KOPT-K1 (cell line): ENCODE measurements around the gene DHX8.

Experiments used
- H3K27ac ChIP-seq: fragments of 200-600 bp; sonication (generic); 2 replicates; pipeline ENCODE4 v1.5.1; 2016; ENCODE audit warnings: antibody characterized with exemption, mild to moderate bottlenecking, low read depth, low read length; ENCODE audit not compliant: poor library complexity, severe bottlenecking
- H3K36me3 ChIP-seq: fragments of 200-600 bp; sonication (generic); 2 replicates; pipeline ENCODE4 v1.5.1; 2017; ENCODE audit warnings: antibody characterized with exemption, mild to moderate bottlenecking, low read length, moderate library complexity; ENCODE audit not compliant: insufficient read depth
- H3K9me3 ChIP-seq: fragments of 200-600 bp; sonication (generic); 2 replicates; pipeline ENCODE4 v1.5.1; 2017; ENCODE audit warnings: antibody characterized with exemption, low read length, mild to moderate bottlenecking; ENCODE audit not compliant: insufficient read depth, poor library complexity, severe bottlenecking

DHX8 gene

DNA sequence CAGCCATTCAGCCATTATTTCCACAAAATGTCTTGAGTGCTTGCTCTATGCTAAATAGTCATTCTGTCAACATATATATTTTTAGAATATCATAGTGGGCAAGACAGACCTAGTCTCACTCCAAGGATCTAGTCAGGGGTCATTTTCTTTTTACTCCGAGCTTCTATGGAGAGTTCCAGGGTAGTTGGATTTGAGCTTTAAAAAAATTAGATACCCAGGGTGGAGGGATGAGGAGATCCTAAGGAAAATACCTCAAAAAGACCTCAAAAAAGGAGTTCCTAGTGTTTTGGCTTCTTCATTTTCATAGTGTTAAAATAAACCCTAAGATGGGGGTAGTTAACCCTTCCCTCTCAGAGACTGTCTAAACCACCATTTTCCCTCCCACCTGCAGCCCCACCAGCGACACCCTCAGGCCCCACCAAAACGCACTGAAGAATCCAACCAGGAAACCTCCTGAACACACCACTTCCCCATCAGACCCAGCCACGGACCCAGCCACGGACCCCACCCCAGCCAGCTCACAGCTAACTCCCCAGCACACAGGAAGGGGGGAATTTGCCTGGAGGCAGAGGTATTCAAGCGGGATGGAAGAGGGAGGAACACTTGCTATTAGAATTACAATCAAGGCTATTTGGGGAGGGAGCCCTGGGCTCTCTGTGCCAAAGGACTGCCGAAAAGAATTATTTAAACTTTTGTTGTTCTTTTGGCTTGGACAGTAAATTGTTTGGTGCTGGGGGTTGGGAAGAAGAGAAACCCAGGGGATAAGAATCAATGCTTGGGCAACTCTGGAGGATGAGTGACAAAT, 60.2 kb downstream of the DHX8 start:
- Histone ChIP-seq H3K27ac (no peak overlapping the region), H3K36me3 (no peaks in the 10 kb centered on the region), H3K9me3 (no peaks in the 10 kb centered on the region)

DNA sequence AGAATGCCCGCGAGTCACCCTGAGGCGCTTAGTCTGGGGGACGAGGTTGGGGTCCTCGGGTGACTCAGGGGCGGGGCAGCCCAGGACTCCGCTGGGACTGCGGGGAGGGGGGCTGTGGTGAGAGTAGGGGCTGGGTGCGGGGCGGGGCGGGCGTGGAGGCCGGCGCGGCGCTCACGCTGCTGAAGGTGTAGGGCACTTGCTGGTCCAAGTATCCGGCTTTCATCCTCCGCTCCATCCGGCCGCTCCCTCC, 61.5 kb downstream of the DHX8 start:
- H3K36me3 ChIP-seq: no peaks in the 10 kb centered on the region
- no peaks in the 10 kb centered on the region for H3K9me3 ChIP-seq
- no peak overlapping the region for H3K27ac ChIP-seq

DNA sequence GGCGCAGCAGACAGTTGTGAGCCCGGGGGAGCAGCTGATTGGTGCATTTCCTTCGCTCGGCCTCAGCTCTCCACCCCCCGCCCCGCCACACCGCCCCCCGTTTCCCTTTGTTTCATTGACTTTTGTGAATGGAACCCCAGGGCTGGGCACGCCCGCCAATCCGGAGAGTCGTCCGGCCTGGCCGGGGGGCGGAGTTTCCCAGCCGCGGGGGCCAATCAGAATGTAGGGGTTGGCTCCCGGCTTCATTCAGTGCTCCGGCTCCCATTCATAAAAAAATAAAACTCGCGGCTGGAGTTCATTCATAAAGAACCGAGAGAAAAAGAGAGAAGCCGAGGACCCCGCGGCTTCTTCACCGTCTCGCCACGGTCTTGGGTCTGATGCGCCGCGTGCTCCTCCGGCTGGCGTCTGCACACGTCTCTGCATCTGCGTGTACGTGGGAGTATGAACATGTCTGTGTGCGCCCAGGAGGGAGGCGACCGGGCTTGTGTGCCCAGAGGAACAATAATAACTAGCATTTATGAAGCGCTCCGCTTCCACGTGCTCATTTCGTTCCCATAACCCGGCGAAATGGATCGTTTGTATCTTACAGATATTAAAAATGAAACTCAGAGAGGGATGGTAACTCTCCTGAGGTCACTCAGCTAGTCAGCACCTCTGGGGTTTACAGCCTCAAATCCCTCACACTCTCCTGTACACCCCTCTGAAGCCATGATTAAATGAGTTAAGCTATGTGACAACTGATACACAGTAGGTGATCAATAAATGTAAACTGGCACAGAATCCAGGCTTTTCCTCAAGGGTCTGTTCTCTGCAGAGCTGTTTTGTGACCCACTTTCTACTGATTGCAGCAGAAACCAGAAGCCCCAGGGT, 62.8 kb downstream of the DHX8 start, which contains the start of gene ETV4:
Gene ETV4 (minus strand): TSS at position 22 of the 870 bp plus-strand sequence. CDS start 723 bp downstream, outside the sequence.
- H3K27ac ChIP-seq: no peak within 1 kb of the TSS
- no peaks in the 10 kb centered on the region for H3K36me3 ChIP-seq
- no peaks in the 10 kb centered on the region for H3K9me3 ChIP-seq

DNA sequence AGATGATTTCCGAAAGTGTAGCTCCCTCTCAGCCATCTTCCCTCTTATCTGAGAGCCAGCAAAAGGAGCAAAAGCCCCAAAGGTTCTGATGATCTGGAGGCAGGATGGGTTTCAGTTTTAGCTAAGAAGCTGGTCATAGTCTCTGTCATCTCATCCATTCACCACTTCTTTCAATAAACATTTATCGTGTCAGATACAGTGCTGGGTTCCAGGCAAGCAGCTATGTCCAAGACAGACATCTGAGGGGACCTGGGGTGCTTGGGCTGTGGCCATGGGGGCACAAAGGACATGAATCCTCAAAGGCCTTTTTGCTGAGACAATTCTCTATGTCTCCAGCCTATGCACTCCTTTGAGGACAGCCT, 63.4 kb downstream of the DHX8 start:
- Histone ChIP-seq H3K27ac (no peak overlapping the region), H3K36me3 (no peaks in the 10 kb centered on the region), H3K9me3 (no peaks in the 10 kb centered on the region)

DNA sequence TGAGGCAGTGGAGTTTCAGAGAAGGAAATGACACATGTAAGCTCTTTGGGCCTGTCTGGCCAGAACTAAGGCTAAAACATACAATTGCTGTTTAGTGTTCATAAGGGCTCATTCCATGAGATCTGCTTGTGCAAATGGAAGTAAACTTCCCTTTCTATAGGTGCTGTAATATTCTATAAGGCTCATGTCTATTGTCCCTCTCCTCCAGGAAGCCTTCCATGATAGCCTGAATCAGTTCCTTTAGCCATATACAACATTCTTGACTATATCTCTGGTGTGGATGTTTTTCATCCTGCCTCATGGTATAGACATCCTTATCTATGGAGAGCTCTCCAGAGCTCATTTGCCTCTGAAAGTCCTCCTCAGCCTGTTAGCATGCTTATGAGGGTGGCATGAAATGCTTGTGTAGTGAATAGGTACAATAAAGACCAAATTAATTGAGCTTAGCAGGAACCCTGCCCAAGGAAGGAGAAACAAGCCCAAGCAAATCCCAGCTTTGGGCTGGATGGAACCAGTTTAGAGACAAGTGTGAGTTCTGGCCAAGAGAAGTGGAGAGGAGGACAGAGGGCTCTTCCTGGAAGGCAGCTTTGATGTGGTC, 64.0 kb downstream of the DHX8 start:
- Histone ChIP-seq H3K27ac (no peak overlapping the region), H3K36me3 (no peaks in the 10 kb centered on the region)

DNA sequence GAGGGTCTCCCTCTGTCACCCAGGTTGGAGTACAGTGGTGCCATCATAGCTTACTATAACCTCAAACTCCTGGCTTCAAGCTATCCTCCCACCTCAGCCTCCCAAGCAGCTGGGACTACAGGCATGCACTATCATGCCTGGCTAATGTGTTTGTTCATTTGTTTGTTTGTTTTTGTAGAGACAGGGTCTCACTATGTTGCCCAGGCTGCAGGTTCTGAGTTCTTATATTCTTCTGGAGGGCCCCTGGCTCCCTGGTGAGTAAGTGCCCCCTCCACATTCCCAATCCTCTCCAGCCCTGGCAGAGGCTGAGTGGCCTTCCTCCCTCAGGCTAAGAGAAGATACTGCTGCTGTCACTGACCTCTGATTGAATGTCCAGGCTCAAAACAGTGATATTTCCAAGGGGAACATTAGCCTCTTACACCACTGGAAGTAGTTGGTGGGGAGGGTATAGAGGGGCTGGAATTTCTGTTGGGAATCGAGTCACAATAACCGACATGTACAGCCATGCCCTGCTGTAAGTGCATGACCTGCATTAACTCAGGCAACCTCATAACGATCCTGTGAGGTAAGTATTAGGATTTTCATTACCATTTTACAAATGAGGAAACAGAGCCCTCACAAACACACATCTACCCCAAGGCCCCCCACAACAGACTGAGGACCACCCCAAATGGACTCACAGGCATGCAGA, 65.1 kb downstream of the DHX8 start:
- H3K36me3 ChIP-seq: no peaks in the 10 kb centered on the region
- H3K27ac ChIP-seq: no peak overlapping the region
- H3K9me3 ChIP-seq: no peaks in the 10 kb centered on the region

More for the DNA sequence above, 64.0 kb downstream of the DHX8 start:
- no peaks in the 10 kb centered on the region for H3K9me3 ChIP-seq

DNA sequence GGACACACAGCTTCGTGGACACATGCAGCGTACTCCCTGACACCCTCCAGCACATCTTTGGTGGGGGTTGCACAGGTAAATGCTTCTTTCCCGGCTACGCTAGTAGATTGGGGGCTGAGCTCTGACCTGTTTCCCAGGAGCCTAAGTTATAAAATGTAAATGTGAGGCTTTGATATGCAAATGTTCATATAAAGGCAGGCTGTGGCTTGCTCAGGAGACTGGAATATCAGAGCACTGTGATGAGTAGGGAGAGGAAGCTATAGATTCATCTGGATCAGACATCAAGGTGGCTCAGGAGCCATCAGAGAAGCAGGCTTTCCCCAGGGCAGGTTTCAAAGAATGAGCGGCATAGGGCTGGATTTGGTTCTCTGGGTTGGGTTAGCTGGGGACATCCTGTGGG, 65.7 kb downstream of the DHX8 start:
- Histone ChIP-seq H3K36me3 (no peaks in the 10 kb centered on the region), H3K27ac (no peak overlapping the region), H3K9me3 (no peaks in the 10 kb centered on the region)

DNA sequence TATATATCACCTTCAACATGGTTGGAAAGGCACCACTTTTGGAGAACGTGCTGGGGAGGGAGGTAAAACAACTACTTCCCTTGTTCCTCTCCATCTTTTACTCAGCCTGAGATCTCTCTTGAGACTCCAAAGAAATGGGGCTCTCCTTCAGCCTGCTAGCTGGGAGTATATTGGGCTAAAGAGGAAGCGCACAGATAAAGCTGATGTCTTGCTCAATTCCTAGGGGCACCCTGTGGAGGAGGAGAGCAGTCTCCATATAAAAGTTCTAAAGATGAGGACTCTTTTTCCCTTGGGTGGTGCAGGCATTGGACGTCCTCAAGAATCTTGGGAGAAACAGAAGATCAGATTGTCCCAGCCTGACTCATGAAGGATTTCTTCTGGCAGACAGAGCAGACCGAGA, 67.0 kb downstream of the DHX8 start:
- Histone ChIP-seq H3K27ac (no peak overlapping the region), H3K9me3 (no peaks in the 10 kb centered on the region), H3K36me3 (no peaks in the 10 kb centered on the region)

DNA sequence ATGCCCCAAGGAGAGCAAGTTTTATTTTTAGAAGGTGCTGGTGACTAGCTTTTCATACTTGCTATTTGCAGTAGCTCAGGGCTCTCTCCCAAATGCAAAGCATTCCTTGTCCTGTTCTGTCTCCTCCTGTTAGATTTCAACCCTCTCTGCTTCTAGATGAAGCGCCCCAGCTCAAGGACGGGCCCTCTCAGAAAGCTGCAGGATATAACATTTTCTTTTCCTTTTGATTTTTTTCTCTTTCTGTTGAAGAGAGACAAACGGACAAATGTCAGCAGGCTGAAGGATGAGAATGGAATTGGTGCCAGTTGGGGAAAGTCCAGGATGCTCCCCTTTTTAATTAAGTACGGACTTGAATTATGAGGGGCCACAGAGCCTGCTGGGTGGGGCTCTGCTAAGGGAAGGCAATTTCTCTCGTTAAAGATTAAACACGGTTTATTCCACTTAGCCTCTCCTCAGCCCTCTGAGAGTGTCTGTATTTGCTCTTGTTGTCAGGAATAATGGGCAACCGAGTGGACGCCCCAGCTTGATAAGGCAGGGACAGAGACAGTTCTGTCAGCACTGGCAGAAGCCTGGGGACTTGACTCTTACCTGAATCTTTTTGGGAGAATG, 68.6 kb downstream of the DHX8 start:
- Histone ChIP-seq H3K27ac (no peak overlapping the region), H3K9me3 (no peaks in the 10 kb centered on the region), H3K36me3 (no peaks in the 10 kb centered on the region)

DNA sequence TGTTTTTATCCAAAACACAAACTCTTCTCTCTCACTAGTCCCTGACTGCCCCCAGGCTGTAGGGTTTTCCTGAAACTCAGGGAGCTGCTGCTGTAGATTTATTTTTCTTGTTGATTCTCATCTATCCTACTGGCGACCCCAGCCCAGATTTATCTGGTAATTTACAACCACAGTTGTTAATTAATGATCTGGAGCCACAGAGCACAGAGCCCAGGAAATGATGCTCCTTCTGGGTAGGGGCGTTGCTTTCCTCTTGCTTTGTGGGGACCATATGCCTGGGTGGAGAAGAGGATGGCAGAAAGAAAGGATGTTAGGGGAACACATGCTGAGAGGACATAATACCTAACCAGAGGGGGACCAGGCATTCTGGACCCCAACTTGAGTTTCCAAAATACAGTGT, 69.8 kb downstream of the DHX8 start:
- H3K9me3 ChIP-seq: no peaks in the 10 kb centered on the region
- H3K36me3 ChIP-seq: no peaks in the 10 kb centered on the region
- H3K27ac ChIP-seq: no peak overlapping the region

DNA sequence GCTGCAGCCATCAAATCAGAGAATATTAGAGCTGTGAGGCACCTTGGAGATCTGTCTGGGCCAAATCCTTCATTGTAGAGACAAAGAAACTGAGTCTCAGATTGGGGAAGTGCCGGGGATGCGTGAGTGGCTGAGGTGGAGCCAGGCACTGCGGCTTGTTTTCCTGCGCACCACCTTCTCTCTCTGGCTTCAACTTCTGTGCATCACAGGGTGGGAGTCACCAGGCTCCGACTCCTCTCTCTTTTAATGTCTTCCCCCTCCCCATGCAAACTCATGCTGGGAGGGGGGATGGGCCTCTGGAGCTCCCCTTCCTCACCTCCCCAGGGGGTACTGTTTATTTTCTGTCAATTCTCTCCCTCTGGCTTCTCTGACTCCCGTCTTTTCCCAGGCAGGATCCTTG, 71.1 kb downstream of the DHX8 start:
- no peaks in the 10 kb centered on the region for H3K36me3 ChIP-seq
- no peaks in the 10 kb centered on the region for H3K9me3 ChIP-seq
- no peak overlapping the region for H3K27ac ChIP-seq

DNA sequence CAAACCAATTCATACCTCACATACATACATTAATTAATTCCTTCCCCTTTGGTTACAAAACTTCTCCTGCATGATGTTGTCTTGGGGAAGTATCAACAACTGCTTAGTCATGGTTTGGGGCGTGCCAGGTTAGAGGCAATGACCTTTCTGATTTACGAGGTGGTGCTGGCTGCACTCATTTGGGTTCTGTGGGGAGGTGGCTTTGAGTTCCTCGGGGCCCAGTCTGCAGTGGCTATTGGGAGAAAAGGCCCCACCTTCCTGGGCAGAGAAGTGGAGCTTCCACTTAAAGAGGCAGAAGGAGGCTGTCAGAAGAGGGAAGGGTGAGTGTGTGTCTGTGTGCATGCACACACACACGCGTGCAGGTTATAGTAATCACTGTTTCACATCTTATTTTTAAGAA, 72.5 kb downstream of the DHX8 start:
- no peaks in the 10 kb centered on the region for H3K9me3 ChIP-seq
- no peaks in the 10 kb centered on the region for H3K36me3 ChIP-seq
- no peak overlapping the region for H3K27ac ChIP-seq

DNA sequence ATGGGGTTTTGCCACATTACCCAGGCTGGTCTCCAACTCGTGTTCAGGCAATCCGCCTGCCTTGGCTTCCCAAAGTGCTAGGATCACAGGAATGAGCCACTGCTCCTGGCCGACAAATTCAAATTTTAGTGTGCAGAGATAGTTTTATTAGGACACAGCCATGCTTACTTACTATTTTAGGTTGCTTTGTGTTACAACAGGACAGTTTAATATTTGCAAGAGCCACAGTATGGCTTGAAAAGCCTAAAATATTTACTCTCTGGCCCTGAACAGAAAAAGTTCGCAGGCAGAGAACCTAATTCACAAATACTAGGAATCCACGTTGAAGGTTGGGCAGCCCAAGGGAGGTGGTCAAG, 75.0 kb downstream of the DHX8 start:
- H3K27ac ChIP-seq: no peak overlapping the region
- no peaks in the 10 kb centered on the region for H3K36me3 ChIP-seq
- no peaks in the 10 kb centered on the region for H3K9me3 ChIP-seq

DNA sequence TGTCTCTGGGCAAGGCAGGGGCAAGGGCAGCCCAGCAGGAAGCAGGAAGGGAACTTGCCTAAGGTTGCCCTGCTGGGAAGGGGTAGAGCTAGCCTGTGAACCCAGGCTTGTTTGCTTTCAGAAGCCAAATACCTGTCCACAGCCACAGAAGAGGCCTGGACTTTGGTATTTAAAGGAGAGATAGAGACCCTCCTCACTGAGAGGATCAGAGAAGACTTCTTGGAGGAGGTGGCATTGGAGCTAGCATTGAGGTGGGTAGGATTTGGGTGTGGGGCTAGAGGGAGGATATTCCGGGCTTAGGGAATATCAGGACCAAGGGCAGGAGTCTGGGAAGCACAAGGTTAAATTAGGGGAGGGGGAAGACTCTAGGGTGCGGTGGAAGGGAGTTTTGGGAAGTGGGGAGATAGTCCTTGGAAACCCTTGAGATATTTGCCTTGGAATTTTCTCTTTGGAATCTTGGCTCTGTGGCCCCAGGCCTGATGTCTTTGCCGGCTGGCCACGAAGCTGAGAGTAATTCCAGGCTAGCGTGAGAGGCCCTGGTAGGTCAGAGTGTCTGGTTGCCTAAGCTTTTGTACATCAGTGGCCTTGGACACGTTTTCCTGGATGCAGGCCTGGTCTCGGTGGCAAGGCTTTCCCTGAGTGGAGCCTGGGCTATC, 75.5 kb downstream of the DHX8 start:
- Histone ChIP-seq H3K9me3 (no peaks in the 10 kb centered on the region), H3K27ac (no peak overlapping the region)

More for the DNA sequence above, 75.5 kb downstream of the DHX8 start:
- H3K36me3 ChIP-seq: no peaks in the 10 kb centered on the region
